ENCODE data around the gene PPIL3.

PPIL3 gene

GRCh38 chr2:200860092-200860795 lies 28.6 kb downstream of the PPIL3 start:
- no peak for DNase-seq (ENCODE audit: low read depth in 2 of 2)

GRCh38 chr2:200856806-200857205 lies 32.1 kb downstream of the PPIL3 start:
- DNase-seq (ENCODE audit: low read depth in 2 of 2): no peak

- DNase-seq (ENCODE audit: low read depth in 2 of 2): no peak
These were observed 36.3 kb downstream of the PPIL3 start for GRCh38 chr2:200852605-200853004.

- DNase-seq (ENCODE audit: low read depth in 2 of 2): no peak
These were observed 37.3 kb downstream of the PPIL3 start for GRCh38 chr2:200851398-200852248.

DNA sequence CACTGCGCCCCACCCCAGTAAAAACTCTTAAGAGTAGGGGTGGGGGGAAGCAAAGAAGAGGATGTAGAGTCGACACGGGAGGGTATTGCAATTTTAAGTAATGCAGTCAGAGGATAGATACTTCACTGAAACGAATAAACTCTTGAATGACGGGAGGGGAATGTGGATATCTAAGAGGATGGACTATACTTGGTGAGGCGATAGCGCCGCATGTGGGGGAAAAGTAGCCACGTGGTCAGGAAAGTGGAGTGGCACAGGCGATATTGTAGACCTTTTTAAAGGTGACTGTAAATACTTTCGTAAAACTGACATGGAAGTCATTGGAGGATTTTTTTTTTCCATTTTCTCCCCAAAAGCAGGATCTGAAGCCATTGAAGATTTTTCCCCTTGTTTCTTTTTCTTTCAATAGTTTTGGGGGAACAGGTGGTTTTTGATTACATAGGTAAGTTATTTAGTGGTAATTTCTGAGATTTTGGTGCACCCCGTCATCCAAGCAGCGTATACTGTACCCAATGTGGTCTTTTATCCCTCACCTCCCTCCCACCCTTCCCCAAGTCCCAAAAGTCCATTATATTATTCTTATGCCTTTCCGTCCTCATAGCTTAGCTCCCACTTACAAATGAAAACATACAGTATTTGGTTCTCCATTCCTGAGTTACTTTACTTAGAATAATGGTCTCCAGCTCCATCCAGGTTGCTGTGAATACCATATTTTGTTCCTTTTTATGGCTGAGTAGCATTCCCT lies 38.2 kb downstream of the PPIL3 start:
- no peak for DNase-seq (ENCODE audit: low read depth in 2 of 2)

DNA sequence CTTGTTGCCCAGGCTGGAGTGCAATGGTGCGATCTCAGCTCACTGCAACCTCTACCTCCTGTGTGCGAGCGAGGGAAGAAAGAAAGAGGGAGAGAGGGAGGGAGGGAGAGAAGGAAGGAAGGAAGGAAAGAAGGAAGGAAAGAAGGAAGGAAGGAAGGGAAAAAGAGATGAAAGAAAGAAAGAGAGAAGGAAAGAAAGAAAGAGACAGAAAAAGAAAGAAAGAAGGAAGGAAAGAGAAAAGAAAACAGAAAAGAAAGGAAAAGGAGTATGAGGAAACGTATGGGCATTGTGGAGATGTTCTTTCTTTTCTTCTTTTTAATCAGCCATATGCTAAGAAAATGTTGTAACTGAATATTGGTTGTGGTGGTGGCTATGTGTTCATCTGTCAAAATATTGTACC lies 40.9 kb downstream of the PPIL3 start:
- DNase-seq (ENCODE audit: low read depth in 2 of 2): no peak

DNA sequence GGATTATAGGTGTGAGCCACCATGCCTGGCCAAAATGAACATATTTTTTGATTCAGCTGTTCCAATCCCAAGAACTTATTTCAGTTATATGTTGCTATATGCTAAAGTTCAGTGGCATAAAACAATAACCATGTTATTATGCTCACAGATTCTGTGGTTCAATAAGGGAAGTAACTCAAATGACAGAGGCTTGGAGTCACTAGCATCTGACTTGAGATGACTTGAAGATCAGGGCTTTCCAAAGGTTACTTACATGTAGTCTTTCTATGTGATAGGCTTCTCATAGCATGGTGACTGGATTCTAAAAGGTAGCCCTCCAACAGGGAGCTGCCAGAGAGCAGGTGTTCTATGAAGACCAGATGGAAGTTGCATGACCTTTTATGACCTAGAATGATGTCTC lies 41.6 kb downstream of the PPIL3 start:
- DNase-seq (ENCODE audit: low read depth in 2 of 2): no peak

DNA sequence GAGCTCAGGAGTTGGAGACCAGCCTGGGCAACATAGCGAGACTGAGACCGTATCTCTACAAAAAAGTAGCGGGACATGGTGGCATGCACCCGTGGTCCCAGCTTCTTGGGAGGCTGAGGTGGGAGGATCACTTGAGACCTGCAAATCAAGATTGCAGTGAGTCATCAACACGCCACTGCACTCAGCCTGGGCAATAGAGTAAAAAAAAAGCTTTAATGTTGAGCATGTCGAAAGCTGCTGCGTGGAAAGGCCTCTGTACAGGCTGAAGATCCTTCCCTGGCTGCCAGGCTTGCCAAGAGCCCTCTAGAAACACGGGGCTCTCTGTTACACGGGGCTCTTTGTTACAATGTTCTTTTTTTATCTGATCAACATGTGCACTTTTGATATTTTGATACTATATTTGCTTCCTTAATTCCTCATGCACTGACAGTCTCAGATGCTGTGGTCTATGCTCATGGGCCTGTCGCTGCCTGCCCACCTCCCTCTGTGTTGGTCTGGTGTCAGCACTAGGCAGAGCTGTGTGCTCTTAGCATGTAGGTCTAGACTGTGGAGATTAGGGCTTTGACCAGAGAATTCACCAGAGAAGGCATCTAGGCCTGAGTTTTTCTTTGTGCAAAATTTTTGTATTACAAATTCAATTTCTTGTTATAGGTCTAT lies 43.1 kb downstream of the PPIL3 start:
- DNase-seq (ENCODE audit: low read depth in 2 of 2): no peak

DNA sequence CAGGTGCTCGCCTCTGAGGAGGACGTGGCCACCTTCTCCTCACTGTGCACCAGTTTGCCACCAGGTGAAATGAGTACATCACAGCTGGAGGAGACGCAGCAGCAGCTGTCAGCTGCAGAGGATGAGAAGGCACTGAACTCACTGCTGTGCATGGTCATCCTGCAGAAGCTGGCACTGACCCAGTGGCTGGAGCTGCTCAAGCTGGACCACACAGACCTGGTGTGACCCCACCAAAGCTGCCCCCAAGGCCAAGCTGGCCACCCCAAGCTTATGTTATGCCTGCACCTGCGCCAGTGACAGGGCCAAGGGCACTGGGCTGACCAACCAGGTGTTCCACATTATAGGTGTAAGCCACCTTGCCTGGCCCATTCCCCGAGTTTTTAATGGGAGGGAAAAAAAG lies 43.7 kb downstream of the PPIL3 start:
- DNase-seq (ENCODE audit: low read depth in 2 of 2): no peak

DNA sequence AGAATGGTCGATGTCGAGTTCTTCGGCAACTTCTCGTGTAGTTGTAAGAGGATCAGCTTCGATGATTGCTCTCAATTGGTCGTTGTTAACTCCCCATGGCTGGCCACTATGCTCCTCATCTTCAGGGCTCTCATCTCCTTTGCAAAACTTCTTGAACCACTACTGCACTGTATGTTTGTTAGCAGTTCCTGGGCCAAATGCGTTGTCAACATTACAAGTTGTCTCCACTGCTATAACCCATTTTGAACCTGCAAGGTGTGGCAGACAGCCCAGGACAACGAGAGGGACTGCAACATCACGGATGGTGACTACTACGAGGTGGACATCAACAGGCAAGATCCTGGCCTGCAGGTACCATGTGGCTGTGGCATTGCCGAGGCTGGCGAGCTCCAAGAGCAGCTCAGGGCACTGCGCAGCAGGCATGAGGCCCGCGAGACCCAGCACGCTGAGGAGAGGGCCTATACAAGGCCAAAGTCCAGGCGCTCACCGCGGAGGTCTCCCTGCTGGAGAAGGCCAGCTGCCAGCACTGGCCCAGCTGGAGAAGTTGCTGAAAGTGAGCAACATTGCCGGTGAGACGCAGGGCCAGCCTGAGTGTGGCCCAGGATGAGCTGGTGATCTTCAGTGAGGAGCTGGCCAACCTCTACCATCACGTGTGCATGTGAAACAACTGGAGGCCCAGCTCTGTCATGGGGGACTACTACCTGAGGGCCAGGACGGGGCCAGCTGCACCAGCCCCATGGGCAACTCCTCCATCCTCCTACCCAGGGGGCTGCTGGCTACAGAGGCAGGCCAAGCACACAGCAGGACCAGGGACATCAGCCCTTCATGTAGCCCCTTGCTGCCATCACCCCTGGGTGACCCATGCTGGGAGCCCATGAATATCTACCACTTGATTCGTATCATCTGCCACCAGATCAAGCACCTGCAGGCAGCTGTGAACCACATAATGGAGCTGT lies 44.6 kb downstream of the PPIL3 start:
- DNase-seq (ENCODE audit: low read depth in 2 of 2): no peak

DNA sequence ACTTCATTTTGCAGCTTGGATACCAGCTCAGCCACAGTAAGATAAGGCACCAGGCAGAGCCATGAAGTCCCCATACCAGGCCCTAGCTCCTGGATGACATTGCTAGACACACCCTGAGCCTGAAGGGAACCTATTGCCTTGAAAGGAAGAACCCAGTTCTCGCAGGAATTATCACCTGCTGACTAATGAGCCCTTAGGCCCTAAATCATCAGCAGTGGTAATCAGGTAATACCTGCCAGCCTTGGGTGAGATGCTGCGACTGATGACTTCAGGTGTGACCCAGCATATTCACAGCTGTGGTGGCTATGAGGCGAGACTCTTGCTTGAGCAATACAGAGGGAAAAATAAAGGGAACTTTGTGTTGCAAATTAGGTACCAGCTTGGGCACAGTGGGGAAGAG lies 49.4 kb downstream of the PPIL3 start:
- no peak for DNase-seq (ENCODE audit: low read depth in 2 of 2)

- DNase-seq (ENCODE audit: low read depth in 2 of 2): no peak
These were observed 54.2 kb downstream of the PPIL3 start for GRCh38 chr2:200834701-200835100.

DNA sequence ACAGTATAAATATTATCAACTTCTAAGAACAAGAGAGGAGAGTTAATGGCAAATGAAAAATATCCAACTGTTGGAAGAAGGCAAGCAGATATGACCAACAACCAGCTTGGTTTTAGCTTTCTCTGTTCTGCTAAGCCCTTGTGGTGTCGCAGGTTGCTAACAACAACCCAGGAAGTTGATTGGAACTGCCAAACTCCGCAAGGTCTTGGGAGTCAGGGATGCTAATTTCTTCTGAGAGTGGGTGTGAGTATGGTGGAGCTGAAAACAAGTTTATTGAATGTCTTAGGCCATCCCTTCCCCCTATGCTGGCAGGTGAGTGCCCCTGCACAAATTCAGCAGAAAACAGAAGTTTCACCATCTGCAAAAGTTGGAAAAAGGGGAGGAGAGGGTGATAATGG lies 59.6 kb downstream of the PPIL3 start:
- no peak for DNase-seq (ENCODE audit: low read depth in 2 of 2)

DNA sequence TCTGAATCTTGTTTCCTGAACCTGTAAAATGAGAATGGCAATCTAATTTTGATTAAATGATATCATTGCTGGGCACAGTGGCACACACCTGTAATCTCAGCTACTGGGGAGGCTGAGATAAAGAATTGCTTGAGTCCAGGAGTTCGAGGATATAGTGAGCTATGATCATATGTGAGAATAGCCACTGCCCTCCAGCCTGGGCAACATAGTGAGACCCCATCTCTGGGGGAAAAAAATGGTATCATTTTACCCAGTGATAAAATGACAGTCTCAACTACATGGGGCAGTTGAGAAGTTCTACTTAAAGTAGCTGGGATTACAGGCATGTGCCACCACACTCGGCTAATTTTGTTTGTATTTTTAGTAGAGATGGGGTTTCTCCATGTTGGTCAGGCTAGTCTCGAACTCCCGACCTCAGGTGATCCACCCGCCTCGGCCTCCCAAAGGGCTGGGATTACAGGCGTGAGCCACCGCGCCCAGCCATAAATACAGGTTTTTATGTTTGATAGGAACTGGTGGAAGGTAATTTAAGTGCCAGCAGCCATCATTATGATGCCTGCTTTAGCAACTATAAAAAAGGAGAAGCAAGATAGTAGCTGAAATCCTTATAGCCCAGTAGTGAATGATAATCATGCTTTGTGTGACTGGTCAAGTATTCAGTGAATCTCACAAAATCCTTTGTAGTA lies 60.2 kb downstream of the PPIL3 start:
- no peak for DNase-seq (ENCODE audit: low read depth in 2 of 2)

GRCh38 chr2:200828104-200828503 lies 60.8 kb downstream of the PPIL3 start:
- no peak for DNase-seq (ENCODE audit: low read depth in 2 of 2)

- DNase-seq (ENCODE audit: low read depth in 2 of 2): no peak
These were observed 67.1 kb downstream of the PPIL3 start for GRCh38 chr2:200821686-200822245.

All from stimulated activated CD8-positive, alpha-beta memory T cell treated with anti-CD3 and anti-CD28 coated beads, Interleukin-7, amount 100 ng/mL, for 4 hours (primary cell).